ENCODE data around the gene NKX2-8.
A peak's percentile ranks its signal among the peaks of the same experiment; 100 is the strongest.
"Not testable (repeated sequence)": the region's sequence is repeated elsewhere in the genome, so short reads cannot be mapped to it uniquely, and the experiment has no call there.

Gene NKX2-8

GRCh38 chr14:36579573-36580140 lies 2.8 kb downstream of the NKX2-8 start:
- no peak for DNase-seq

DNA sequence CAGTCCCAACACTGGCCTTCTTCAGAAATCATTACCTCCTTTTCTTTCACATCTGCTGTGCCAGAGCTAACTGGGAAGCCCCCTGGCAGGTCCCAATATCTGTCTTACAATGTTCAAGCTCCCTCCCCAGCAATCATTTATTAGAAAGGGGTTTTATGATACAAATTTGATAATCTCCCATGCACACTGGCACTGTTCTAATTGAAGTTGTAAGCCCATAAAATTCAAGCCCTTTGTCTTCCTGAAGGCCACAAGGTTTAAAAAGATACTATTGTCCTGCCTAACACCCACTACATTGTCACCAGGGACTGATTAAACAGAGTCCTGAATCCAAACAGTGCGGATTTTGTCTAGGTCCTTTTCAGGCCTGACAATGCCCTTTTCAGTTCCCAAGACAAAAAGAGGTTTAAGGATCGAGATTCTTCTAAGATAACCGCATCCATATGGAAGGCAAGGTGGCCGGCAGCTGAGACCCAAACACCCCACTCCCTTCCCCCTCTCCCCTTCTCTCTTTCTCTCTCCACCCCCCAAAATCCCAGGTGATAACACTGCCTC lies 3.3 kb downstream of the NKX2-8 start:
- DNase-seq = no peak

DNA sequence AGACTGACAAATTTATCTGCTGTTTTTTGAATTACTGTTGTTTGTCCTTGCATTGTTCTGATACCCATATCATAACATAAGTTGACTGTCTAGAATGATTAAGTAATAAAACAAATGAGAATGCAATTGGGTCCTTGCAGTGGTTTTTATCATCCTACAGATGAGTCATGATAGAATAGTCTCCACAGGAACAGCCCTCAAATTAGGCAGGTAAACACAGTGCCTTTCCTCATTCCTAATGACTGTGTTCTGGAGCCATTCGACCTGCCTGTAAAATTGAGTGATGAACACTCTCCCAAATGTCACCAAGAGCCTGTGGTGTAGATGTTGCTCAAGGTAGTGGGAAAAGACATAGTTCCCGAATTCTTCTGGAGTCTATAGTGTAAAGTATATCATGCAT lies 12.3 kb downstream of the NKX2-8 start:
- DNase-seq = no peak

DNA sequence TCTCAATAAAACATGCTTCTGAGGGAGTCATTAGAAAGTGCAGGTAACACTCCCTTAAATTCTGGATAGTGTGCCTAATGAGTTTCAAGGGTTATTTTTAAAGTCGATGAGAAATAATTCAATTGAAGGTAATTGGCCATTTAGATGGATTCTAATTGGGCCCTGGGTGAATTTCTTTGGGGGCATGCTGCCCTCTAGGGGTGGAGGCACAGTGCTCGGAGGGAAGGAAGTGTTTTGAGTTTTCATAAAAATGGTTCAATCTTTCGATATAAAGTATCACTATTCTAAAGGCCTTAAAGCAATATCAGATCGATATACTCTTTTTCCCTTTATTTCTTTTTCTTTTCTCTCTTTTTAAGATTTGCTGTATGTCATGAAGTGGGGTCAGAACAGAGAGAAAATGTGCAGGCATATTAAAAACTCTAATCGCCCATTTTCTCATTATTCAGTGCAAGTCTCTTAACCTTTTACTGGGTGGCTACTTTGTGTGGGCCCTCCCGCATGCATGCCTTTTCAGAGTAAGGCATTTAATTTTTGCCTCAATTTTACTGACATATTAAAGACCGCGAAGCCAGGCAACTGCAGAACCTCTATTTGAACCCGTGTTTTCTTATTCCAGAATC lies 25.5 kb downstream of the NKX2-8 start:
- DNase-seq = peak in 1 of 4 experiments; percentile 6

DNA sequence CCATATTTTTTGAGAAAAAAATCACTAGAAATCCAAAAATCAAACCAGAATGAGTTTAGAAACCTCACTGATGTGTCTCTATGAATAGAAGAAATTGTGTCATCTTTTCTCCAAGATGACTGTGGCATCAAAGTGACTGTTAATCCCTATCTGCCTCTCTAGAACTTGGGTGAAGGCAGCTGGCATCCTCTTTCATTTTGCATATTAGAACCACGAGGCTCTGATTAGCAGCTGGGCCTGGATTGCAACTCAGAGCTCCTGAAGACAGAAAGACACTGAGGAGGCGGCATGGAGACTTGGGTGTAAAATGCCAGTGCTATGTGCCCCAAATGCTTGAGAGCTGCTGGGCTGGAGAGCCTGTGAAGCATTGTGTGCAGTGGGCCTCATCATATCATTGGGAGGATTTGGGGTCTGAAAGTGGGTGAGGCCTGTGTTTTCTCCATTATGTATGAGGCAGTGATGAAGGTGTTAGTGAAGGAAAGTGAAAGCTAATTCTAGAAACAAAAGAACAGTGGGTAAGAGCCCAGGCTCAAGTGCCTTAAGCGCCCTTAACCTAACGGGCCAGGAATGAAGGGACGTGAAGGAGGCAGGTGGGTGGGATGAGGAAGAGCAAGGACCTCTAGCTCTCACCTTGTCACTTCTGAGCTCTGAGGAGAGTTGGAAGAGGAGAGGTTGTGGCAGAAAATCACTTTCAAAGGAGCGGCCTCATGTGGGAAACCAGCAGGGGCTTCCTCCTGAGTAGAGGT lies 26.2 kb downstream of the NKX2-8 start:
- DNase-seq = no peak

- DNase-seq = no peak
These were observed 28.7 kb downstream of the NKX2-8 start for GRCh38 chr14:36553656-36554260.

GRCh38 chr14:36550899-36551298 lies 31.5 kb downstream of the NKX2-8 start:
- no peak for DNase-seq

DNA sequence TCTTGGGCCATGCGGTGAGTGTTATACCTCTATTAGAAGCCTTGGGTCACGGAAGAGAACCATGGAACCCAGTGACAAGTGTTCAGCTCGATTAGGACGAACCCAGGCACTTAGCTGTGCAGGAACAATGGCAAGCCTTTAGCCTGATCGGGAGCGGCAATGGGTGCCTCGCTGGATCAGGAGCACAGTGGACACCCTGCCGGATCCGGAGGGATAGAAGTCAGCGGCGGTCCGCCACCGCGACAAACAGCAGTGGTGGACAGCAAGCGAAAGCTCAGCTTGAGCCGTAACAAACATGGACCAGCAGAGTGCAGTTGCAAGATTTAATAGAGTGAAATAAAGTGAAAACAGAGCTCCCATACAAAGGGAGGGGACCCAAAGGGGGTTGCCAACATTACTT lies 38.1 kb downstream of the NKX2-8 start:
- DNase-seq = not testable (repeated sequence)

- DNase-seq = no peak
These were observed 44.4 kb downstream of the NKX2-8 start for GRCh38 chr14:36538051-36538450.

All from activated CD4-positive, CD25-positive, alpha-beta regulatory T cell (primary cell).